ENCODE results near the gene LAS1L. TPM values are rescaled to one million over a fixed set of nuclear protein-coding genes. Genes with fewer than 3 reads are reported as not detected.
"Not testable (repeated sequence)": the region's sequence is repeated elsewhere in the genome, so short reads cannot be mapped to it uniquely, and the experiment has no call there.

LAS1L gene
- total RNA-seq, 1 donor from 2014 or later: 62.5 TPM

DNA sequence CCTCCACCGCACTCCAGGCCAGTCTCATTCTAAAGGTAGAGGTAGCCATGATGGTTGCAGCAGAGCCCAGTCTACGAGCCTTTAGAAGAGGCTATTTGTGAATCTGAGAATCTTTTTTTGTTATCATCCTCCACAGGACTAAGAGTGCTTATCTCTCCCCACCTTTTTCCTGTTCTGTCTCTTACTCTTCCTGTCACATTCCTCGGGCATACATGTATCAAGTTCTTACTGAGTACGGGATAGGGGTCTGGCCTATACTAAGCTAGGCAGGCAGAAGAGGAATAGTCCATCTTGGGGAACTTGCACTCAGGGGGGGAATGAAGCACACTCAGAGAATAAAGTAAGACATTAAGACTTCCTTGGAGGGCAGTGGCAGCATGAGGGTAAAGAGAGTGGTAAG lies 25.7 kb downstream of the LAS1L start:
- intact Hi-C loops (cut with micrococcal nuclease): no loop called here
- Mint-ChIP-seq H3K27me3 (ENCODE audit: insufficient read depth) (no peaks in the 10 kb centered on the region), H3K4me3 (no peak overlapping the region), H3K9me3 (no peaks in the 10 kb centered on the region), H3K36me3 (ENCODE audit: low read depth) (peaks cover 10% of the 10 kb centered on the region), H3K4me1 (ENCODE audit: low read depth) (no peaks in the 10 kb centered on the region), H3K27ac (no peak overlapping the region)
- no peak for DNase-seq (ENCODE audit: low spot score)

DNA sequence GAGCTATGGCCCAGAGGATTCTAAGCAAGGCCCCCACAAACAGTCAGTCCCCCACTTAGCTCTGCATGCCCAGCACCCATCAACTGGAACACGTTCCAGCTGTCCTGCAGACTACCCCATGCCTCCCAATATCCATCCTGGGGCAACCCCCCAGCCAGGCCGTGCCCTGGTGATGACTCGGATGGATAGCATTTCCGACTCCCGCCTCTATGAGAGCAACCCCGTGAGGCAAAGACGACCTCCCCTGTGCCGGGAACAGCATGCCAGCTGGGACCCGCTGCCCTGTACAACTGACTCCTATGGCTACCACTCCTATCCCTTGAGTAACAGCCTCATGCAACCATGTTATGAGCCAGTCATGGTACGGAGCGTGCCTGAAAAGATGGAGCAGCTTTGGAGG lies 32.0 kb downstream of the LAS1L start:
- no peak overlapping the region for H3K27ac Mint-ChIP-seq
- H3K4me3 Mint-ChIP-seq: no peak overlapping the region
- no peak for DNase-seq (ENCODE audit: low spot score)
- no peaks in the 10 kb centered on the region for H3K27me3 Mint-ChIP-seq (ENCODE audit: insufficient read depth)
- no peaks in the 10 kb centered on the region for H3K9me3 Mint-ChIP-seq
- intact Hi-C loops (cut with micrococcal nuclease): no loop called here
- peaks cover 5% of the 10 kb centered on the region for H3K36me3 Mint-ChIP-seq (ENCODE audit: low read depth)
- H3K4me1 Mint-ChIP-seq (ENCODE audit: low read depth): no peaks in the 10 kb centered on the region

DNA sequence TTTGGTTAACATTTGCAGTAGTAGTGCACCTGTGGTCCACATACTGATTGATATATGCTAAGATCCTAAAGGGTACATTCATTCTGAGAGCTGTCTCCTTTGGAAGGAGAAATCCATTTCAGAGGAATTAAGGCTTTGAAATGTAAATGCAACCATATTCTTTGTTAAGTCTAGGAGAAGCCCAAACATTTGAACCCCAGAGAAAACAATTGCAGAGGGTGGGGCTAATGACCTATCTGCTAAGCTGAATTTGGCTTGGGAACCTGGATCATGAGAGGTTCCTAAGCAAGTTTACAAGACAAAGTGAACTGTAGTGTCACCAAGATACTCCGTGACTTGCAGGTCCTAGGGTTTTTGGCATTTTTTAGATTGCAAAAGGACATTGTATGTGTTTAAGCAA lies 41.2 kb downstream of the LAS1L start:
- H3K4me3 Mint-ChIP-seq: no peak overlapping the region
- H3K4me1 Mint-ChIP-seq (ENCODE audit: low read depth): no peaks in the 10 kb centered on the region
- no peaks in the 10 kb centered on the region for H3K36me3 Mint-ChIP-seq (ENCODE audit: low read depth)
- no peak overlapping the region for H3K27ac Mint-ChIP-seq
- intact Hi-C loops (cut with micrococcal nuclease): no loop called here
- no peaks in the 10 kb centered on the region for H3K27me3 Mint-ChIP-seq (ENCODE audit: insufficient read depth)
- no peaks in the 10 kb centered on the region for H3K9me3 Mint-ChIP-seq
- DNase-seq (ENCODE audit: low spot score): no peak

DNA sequence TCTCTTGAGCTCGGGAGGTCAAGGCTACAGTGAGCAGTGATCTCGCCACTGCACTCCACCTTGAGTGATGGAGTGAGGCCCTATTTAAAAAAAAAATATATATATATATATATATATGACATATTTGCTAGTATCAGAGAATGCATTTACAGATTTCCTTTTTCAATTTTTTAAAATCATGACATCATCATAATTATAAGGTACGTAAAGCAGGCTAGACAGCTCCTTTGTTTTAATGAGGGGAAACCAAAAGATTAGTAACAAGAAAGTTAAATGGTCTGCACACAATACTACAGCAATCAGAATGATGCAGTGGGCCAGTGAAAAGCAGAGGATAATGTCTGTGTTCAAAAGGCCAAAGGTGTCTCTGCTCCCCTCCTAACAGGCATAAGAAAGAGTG lies 43.0 kb downstream of the LAS1L start:
- no peak overlapping the region for H3K27ac Mint-ChIP-seq
- no peaks in the 10 kb centered on the region for H3K4me1 Mint-ChIP-seq (ENCODE audit: low read depth)
- no peaks in the 10 kb centered on the region for H3K27me3 Mint-ChIP-seq (ENCODE audit: insufficient read depth)
- no peak for DNase-seq (ENCODE audit: low spot score)
- intact Hi-C loops (cut with micrococcal nuclease): no loop called here
- no peaks in the 10 kb centered on the region for H3K36me3 Mint-ChIP-seq (ENCODE audit: low read depth)
- H3K9me3 Mint-ChIP-seq: no peaks in the 10 kb centered on the region
- H3K4me3 Mint-ChIP-seq: no peak overlapping the region

DNA sequence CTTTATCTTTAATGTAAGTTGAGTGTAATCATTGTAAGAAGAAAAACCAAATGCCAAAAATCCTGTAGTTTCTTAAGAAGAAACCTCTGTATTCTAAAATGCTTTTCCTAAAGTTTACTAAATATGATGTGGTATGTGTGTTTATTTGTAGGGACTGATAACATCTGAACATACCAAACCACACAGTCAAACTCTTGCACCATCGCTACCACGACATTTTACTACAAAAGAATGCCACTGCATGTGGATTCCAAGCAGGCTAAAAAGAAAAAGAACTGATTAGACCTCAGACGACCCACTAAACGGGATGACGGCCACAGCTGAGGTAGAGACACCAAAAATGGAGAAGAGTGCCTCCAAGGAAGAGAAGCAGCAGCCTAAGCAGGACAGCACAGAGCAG lies 46.1 kb downstream of the LAS1L start:
- DNase-seq (ENCODE audit: low spot score): no peak
- Mint-ChIP-seq H3K9me3 (no peaks in the 10 kb centered on the region), H3K27ac (no peak overlapping the region), H3K4me3 (no peak overlapping the region), H3K4me1 (ENCODE audit: low read depth) (no peaks in the 10 kb centered on the region), H3K27me3 (ENCODE audit: insufficient read depth) (no peaks in the 10 kb centered on the region), H3K36me3 (ENCODE audit: low read depth) (no peaks in the 10 kb centered on the region)
- intact Hi-C loops (cut with micrococcal nuclease): no loop called here

DNA sequence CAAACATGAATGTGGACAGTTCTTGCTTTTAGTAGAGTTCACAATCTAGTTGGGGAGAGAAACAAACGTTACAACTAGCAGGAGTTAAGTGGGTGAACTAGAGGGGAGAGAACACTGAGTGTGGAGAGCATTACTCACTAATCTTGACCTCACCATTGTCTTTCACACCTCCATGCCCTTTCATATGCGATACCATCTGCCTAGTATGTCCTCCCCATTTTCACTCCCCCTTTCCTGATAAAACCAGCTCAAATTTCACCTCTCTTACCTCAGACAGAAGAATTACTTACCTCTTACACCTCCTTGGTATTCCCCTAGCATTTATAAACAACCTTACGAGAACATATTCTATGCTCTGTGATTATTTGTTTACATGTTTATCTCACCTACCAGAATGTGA lies 53.6 kb downstream of the LAS1L start:
- H3K36me3 Mint-ChIP-seq (ENCODE audit: low read depth): peaks cover 2% of the 10 kb centered on the region
- no peak overlapping the region for H3K27ac Mint-ChIP-seq
- no peak overlapping the region for H3K4me3 Mint-ChIP-seq
- DNase-seq (ENCODE audit: low spot score): no peak
- H3K27me3 Mint-ChIP-seq (ENCODE audit: insufficient read depth): no peaks in the 10 kb centered on the region
- H3K9me3 Mint-ChIP-seq: no peaks in the 10 kb centered on the region
- intact Hi-C loops (cut with micrococcal nuclease): no loop called here
- no peaks in the 10 kb centered on the region for H3K4me1 Mint-ChIP-seq (ENCODE audit: low read depth)

DNA sequence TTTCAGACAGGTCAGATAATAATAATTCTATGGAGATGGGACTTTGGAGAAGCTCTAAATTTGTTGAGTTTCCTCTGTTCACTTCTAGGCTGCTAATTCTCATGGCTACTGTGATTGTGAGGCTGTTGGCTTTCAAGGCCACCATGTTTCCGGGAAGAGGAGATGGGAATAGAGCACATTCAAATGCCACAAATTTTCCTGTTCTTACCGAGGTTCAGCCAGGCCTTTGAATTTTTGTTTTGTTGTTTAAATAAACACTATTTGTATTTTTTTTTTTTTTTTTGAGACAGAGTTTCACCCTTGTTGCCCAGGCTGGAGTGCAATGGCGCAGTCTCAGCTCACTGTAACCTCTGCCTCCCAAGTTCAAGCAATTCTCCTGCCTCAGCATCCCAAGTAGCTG lies 55.5 kb downstream of the LAS1L start:
- H3K27me3 Mint-ChIP-seq (ENCODE audit: insufficient read depth); H3K4me1 Mint-ChIP-seq (ENCODE audit: low read depth); H3K36me3 Mint-ChIP-seq (ENCODE audit: low read depth); H3K27ac Mint-ChIP-seq; DNase-seq (ENCODE audit: low spot score); H3K9me3 Mint-ChIP-seq; intact Hi-C loops (cut with micrococcal nuclease); H3K4me3 Mint-ChIP-seq: not testable (repeated sequence)

DNA sequence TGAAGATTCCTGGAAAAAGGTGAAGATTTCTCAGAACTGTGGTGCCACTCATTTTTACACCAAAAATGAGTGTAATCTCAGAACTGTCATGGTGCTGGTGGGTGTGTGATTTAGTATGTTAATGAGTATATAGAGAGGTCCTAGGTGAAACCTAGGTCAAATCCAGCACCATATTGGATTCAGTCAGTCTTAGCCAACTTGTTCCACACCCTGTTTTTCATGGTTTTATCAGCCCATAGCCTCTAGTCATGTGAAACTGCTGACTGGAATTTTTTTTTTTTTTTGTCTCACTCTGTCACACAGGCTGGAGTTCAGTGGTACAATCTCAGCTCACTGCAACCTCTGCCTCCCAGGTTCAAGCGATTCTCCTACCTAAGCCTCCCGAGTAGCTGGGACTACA lies 58.0 kb downstream of the LAS1L start:
- no peaks in the 10 kb centered on the region for H3K27me3 Mint-ChIP-seq (ENCODE audit: insufficient read depth)
- no peak for DNase-seq (ENCODE audit: low spot score)
- H3K4me3 Mint-ChIP-seq: no peak overlapping the region
- peaks cover 2% of the 10 kb centered on the region for H3K36me3 Mint-ChIP-seq (ENCODE audit: low read depth)
- H3K9me3 Mint-ChIP-seq: no peaks in the 10 kb centered on the region
- no peak overlapping the region for H3K27ac Mint-ChIP-seq
- H3K4me1 Mint-ChIP-seq (ENCODE audit: low read depth): no peaks in the 10 kb centered on the region
- intact Hi-C loops (cut with micrococcal nuclease): no loop called here

DNA sequence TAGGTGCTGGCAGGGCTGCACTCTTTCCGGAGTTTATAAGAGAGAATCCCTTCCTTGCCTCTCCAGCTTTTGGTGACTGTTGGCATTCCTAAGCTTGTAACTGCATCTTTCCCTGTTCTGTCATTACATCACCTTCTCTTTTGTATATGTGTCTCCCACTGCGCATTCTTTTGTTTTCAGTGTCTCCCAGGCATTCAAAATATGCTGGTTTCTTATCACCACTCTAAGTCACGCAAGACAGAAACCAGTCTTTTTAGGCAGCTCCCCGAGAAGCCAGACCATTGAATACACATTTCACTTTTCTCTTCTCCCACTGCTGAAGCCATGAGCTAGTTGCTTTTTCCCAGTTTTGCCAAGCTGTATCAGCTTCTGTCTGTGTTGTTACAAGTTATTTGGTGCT lies 71.0 kb downstream of the LAS1L start:
- H3K4me1 Mint-ChIP-seq (ENCODE audit: low read depth): no peaks in the 10 kb centered on the region
- intact Hi-C loops (cut with micrococcal nuclease): no loop called here
- no peaks in the 10 kb centered on the region for H3K36me3 Mint-ChIP-seq (ENCODE audit: low read depth)
- H3K27me3 Mint-ChIP-seq (ENCODE audit: insufficient read depth): no peaks in the 10 kb centered on the region
- H3K4me3 Mint-ChIP-seq: no peak overlapping the region
- H3K9me3 Mint-ChIP-seq: peaks cover 2% of the 10 kb centered on the region
- no peak overlapping the region for H3K27ac Mint-ChIP-seq
- no peak for DNase-seq (ENCODE audit: low spot score)

Other genes starting within 250 kb of the LAS1L start
- 479 and 484 TPM in 2 replicates for gene MSN, start 132.9 kb upstream of the LAS1L start, total RNA-seq

Data from activated T-helper 1 cell treated with anti-CD3 and anti-CD28 coated beads, Interleukin-12 subunit alpha, Interleukin-12 subunit beta, Interleukin-2, Interleukin-4 antibody, amounts not matched to agents 30 ng/mL and 10 ng/mL and 1 ng/mL, durations not matched to agents 14 hours and 24 hours and 36 hours (primary cell).